Cerebellar nuclear complex (tissue), 1 donor: ENCODE results near the gene ZC2HC1B.
"Not testable (repeated sequence)": the region's sequence is repeated elsewhere in the genome, so short reads cannot be mapped to it uniquely, and the experiment has no call there.

Source experiments
- DNase-seq, 2 experiments: peaks; one replicate each; lab custom pipeline; 2025; lab: John Stamatoyannopoulos, UW

Gene ZC2HC1B

DNA sequence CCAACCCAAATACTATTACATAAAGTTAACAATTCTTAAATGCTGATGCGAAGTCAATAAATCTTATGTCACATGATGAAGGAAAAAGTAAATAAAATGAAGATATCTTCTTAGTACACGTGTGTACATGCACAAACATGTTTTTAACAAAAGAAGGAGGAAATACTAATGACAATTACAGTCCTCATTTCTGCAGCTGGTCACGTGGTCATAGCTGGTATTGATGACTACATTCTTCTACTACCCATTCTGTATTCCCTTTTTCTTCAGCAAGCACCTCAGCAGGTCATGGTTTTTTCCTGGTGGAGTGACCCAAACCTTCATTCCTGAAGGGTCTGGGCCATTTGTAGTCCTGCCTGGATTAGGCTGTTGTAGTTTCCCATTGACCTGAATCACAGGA lies 4.5 kb downstream of the ZC2HC1B start:
- DNase-seq: not testable (repeated sequence)

- DNase-seq: not testable (repeated sequence)
These were observed 7.0 kb downstream of the ZC2HC1B start for GRCh38 chr6:143871202-143871730.

DNA sequence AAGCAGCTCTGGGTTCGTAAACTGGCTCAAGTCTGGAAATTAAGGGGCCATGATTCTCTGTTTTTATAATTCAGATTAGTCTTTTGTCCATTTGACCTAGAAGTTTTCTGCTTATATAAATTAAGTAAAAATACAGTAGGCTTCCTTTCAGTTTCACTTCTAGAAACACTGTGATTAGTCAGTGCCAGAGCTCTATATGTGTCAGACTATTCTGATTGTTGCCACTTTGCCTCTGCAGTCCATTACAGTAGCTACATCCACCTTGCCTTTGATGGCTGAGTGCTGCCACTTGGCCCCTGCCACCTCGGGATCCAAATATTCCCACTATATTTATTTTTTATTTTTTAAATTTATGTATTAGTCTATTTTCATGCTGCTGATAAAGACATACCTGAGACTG lies 7.9 kb downstream of the ZC2HC1B start:
- DNase-seq: no peak

DNA sequence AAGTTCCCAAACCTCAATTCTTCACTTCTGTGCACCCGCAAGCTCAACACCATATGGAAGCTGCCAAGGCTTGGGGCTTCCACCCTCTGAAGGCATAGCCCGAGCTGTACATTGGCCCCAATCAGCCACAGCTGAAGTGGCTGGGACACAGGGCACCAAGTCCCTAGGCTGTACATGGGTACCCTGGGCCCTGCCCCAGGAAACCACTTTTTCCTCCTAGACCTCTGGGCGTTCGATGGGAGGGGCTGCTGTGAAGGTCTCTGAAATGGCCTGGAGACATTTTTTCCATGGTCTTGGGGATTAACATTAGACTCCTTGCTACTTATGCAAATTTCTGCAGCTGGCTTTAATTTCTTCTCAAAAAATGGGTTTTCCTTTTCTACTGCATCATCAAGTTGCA lies 9.3 kb downstream of the ZC2HC1B start:
- DNase-seq: not testable (repeated sequence)

DNA sequence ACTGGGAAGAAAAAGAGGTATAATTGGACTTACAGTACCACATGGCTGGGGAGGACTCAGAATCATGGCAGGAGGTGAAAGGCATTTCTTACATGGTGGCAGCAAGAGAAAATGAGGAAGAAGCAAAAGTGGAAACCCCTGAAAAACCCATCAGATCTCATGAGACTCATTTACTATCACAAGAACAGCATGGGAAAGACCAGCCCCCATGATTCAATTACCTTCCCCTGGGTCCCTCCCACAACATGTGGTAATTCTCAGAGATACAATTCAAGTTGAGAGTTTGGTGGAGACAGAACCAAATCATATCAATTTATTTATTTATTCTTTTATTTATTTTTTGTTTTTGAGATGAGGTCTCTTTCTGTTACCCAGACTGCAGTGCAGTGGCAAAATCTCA lies 10.2 kb downstream of the ZC2HC1B start:
- DNase-seq: not testable (repeated sequence)

- no peak for DNase-seq
These were observed 13.5 kb downstream of the ZC2HC1B start for GRCh38 chr6:143877584-143878271.

DNA sequence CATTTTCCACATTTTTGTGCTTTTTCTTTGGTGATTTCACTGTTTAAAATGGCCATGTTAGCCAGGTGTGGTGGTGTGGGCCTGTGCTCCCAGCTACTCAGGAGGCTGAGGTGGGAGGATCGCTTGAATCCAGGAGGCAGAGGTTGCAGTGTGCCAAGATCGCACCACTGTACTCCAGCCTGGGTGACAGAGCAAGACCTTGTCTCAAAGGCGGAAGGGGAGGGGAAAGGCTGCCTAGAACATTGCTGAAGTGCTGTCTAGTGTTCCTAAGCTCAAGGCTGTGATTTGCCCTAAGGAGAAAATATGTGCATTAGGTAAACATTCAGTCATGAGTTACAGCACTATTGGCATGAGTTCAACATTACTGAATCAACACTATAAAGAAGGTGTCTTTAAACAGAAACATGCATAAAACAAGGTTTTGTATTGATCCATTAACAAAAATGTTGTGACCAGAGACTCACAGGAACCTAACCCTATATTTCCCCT lies 14.0 kb downstream of the ZC2HC1B start:
- DNase-seq: no peak

- DNase-seq: no peak
These were observed 16.1 kb downstream of the ZC2HC1B start for GRCh38 chr6:143880412-143880811.

DNA sequence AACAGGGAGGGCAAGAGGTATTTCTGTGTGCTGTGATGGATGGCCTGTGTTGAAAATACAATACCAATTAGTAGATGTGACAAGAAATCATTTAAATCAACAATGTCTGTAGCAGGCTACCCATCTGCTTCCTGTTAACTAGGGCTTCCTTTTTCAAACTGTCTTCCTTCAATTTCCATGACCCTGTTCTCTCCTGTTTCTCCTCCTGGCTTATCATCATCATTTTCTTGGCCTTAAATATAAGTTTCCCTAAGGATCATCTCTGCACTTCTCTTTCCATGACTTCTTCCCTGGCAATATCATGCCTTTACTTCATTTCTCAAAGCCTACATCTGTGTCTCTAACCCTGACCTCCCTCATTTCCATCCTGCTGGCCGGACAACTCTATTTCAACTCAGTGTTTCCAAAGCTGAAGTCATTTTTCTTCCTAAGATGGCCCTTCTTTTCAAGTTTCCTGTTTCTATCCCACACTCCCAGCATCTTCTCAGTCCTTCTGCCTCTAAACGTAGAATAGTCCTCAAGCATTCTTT lies 18.2 kb downstream of the ZC2HC1B start:
- no peak for DNase-seq

- DNase-seq: no peak
These were observed 20.1 kb downstream of the ZC2HC1B start for GRCh38 chr6:143884216-143884900.

DNA sequence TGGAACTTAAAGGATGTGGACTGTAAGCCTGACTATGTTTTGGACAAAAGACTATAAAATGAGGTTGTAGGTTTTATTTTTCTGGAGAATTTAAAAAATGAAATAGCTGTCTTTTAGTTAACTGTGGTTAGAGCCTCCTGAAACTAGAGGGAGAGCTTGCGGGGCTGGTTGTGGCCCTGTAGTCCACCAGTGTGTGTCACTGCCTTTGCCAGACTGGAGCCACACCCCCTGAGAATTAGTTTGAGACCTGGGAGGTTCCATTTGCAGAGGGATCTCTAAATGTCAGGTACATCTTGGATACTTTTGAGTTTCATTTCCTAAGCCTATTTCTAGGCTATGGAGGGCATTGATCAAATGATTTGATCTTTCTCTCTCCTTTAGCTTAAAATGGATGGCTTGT lies 20.8 kb downstream of the ZC2HC1B start:
- no peak for DNase-seq

DNA sequence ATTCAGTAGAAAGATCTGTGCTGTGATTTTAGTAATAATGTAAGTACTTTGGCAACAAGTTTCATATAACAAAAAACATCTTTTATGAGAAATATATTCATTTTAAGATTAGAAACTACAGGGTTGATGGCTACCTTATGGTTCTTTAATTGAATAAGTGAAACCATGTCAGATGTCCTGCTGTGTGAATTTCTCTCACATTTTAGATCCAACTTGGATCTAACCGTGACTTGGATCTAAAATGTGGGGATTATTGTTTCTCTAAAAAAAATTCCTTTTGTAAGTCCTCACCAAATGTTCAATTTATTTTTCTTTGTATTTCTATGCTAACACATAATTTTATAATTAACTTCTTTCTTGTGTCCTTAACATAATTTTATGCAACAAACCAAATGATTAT lies 30.4 kb downstream of the ZC2HC1B start:
- no peak for DNase-seq

GRCh38 chr6:143896126-143896860 lies 32.0 kb downstream of the ZC2HC1B start:
- no peak for DNase-seq

- no peak for DNase-seq
These were observed 36.1 kb downstream of the ZC2HC1B start for GRCh38 chr6:143900358-143900757.

GRCh38 chr6:143901885-143902750 lies 37.8 kb downstream of the ZC2HC1B start:
- DNase-seq: no peak

- no peak for DNase-seq
These were observed 38.6 kb downstream of the ZC2HC1B start for GRCh38 chr6:143902827-143903226.

GRCh38 chr6:143911028-143911427 lies 46.8 kb downstream of the ZC2HC1B start:
- no peak for DNase-seq

DNA sequence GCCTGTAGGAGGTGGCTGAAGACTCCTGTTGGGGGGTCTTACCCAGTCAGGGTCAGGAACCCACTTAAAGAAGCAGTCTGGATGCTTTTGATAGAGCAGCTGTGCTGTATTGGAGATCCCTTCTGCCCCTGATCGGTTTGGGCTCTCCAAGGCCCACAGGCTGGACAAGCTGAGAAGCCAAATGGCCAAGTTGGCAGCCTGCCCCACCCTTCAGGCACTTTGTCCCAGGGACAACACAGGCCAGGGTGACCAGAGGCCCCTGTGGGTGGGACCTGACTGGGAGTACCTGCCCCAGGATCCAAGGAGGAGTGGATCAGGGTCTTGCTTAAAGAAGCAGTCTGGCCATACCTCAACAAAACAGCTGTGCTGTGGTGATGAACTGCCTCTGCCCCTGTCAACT lies 48.4 kb downstream of the ZC2HC1B start:
- no peak for DNase-seq

- not testable (repeated sequence) for DNase-seq
These were observed 52.8 kb downstream of the ZC2HC1B start for GRCh38 chr6:143917026-143917425.

DNA sequence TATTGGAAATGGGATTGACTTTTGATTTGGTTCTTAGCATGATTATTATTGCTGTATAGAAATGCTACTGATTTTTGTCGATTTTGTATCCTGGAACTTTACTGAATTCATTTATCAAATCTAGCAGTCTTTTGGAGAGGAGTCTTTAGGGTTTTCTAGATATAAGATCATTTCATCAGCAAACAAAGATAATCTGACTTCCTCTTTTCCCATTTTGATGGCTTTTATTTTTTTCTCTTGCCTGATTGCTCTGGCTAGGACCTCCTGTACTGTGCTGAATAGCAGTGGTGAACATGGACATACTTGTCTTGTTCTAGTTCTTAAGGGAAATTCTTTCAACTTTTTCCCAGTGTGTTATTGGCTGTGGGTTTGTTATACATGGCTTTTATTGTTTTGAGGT lies 64.6 kb downstream of the ZC2HC1B start:
- no peak for DNase-seq

GRCh38 chr6:143929975-143930374 lies 65.7 kb downstream of the ZC2HC1B start:
- DNase-seq: no peak
